ENCODE measurements around the gene FGD3. TPM values are rescaled to one million over a fixed set of nuclear protein-coding genes. Genes with fewer than 3 reads are reported as not detected.

Gene FGD3
- total and polyA plus RNA-seq, 2 of the 8 experiments (the other 6 are each of a cell fraction or from before 2014, with no cell fraction given): 1.4 to 1.9 TPM

DNA sequence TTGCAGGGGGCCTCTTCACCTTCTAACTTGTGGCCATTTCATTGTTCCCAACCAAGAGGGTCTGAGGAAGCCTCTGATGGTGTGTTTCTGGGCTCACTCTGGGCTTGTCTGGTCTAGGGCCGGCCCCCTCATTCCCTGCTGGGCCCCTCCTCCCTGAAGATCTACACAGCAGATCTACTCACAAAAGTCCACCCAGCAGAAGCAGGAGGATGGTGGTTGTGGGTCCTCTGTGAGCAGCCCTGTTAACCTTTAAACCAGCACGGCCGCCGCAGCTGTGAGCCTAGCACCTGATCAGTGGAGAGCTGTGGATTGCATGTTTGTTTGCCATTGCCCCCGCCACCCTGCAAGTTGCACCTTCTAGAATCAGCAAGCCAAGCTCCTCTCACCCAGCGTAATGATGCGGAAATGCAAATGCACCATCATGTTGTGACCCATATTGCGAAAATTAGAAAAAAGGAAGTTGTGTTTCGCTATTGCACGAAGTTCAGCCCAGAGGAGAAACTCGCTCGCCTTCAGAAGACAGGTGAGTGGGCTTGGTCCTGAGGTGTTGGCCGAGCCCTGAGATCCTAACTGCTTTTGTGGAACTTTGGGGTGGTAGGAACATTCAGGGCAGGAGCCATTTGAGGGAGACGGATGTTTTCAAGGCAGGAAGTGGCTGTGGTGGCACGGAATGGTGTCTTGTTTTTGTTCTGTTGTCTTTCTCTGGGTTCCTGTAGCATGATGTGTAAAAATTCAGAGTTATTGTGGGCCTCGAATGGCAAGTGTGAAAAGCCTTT is 16.7 kb downstream of the FGD3 start:
- no peak overlapping the region for H3K18ac ChIP-seq (ENCODE audit: extremely low read depth, low read length)
- H3K56ac ChIP-seq (replicated peaks; ENCODE audit: insufficient read length, low read depth, low read length): no peak overlapping the region
- H3K9me3 ChIP-seq (ENCODE audit: insufficient read depth in 2 of 2, low read depth in 1 of 2, low read length in 1 of 2): 0 out of 4 replicates have a peak, but pooled peaks cover 0 to 2% of the 10 kb centered on the region in 2 experiments
- no peak overlapping the region for H2AK5ac ChIP-seq (ENCODE audit: low read depth, low read length)
- peaks cover 0 to 15% (median 4%) of the 10 kb centered on the region in 4 experiments; a peak in 5 of 7 replicates for H3K4me1 ChIP-seq (replicated peaks in 1 of 4; ENCODE audit: control insufficient read depth in 3 of 4, insufficient read depth in 4 of 4, low read length in 3 of 4)
- CTCF ChIA-PET (ENCODE audit: partially characterized antibody): interaction anchor here (0.6 kb wide), 1 partner anchor 23 kb away, joined by 3 read pairs; no protein-coding TSS in a partner anchor
- H2AFZ ChIP-seq (ENCODE audit: low read length): 0 out of 2 replicates have a peak overlapping the region, but pooled peaks have one; percentile 53
- H3K79me2 ChIP-seq (ENCODE audit: control insufficient read depth in 1 of 2, insufficient read depth in 2 of 2, low read length in 2 of 2): no peaks in the 10 kb centered on the region
- H3K27me3 ChIP-seq (replicated peaks in 1 of 4; ENCODE audit: control insufficient read depth in 3 of 4, extremely low read depth in 1 of 4, insufficient read depth in 3 of 4, low read length in 3 of 4): no peaks in the 10 kb centered on the region
- POLR2A ChIA-PET (ENCODE audit: partially characterized antibody): no interaction called here
- H2BK12ac ChIP-seq (ENCODE audit: low read depth, low read length): peak overlapping the region; percentile 90; the same call in 1 of the 2 replicates
- H2BK15ac ChIP-seq (ENCODE audit: low read length): peak overlapping the region; percentile 31; the same call in 1 of the 2 replicates
- H3K36me3 ChIP-seq (ENCODE audit: control insufficient read depth in 2 of 4, insufficient read depth in 4 of 4, low read length in 3 of 4): no peaks in the 10 kb centered on the region
- no peak overlapping the region; a peak in 1 of 7 replicates for H3K9ac ChIP-seq (replicated peaks in 1 of 4; ENCODE audit: extremely low read depth in 1 of 4, low read depth in 3 of 4, low read length in 3 of 4)
- no peaks in the 10 kb centered on the region; the same call in 1 of the 2 replicates for H3K23me2 ChIP-seq (ENCODE audit: low read depth, low read length)
- H4K20me1 ChIP-seq (replicated peaks in 1 of 2; ENCODE audit: control insufficient read depth in 1 of 2, insufficient read depth in 2 of 2, low read length in 2 of 2): no peaks in the 10 kb centered on the region
- H3K4me3 ChIP-seq (ENCODE audit: extremely low read depth in 1 of 4, insufficient read depth in 2 of 4, low read depth in 3 of 4, low read length in 4 of 4): no peak overlapping the region
- H3K14ac ChIP-seq (ENCODE audit: insufficient read length): no peak overlapping the region
- H3K4me2 ChIP-seq (ENCODE audit: insufficient read depth in 1 of 2, low read depth in 2 of 2, low read length in 2 of 2): no peak overlapping the region
- H4K91ac ChIP-seq (replicated peaks; ENCODE audit: insufficient read length, low read length): no peak overlapping the region
- no peak for FAIRE-seq
- H3K79me1 ChIP-seq (ENCODE audit: low read depth, low read length): no peaks in the 10 kb centered on the region
- H3K4ac ChIP-seq (replicated peaks; ENCODE audit: insufficient read length, low read depth, low read length): no peak overlapping the region
- no peak overlapping the region for H3K23ac ChIP-seq (ENCODE audit: insufficient read length)
- H2BK120ac ChIP-seq (replicated peaks; ENCODE audit: low read depth, low read length): no peak overlapping the region
- no peak for DNase-seq (ENCODE audit: low read depth in 1 of 2, low spot score in 2 of 2)
- H3K27ac ChIP-seq (ENCODE audit: low read depth, low read length): no peak overlapping the region; the same call in 1 of the 2 replicates
- WGBS, 2 experiments (ENCODE audit: extremely low coverage in 1 of 2, insufficient coverage in 1 of 2, insufficient read length in 1 of 2, insufficient replicate concordance in 2 of 2, low coverage in 1 of 2, low lambda C conversion rate in 2 of 2, missing lambda C conversion rate in 1 of 2): 85% methylated on average over 16 of the region's 16 CpGs; no CpG with 5 or more reads in 1 of the 2 experiments
- H4K5ac ChIP-seq (ENCODE audit: insufficient read length, low read depth, low read length): no peak overlapping the region
- no peak overlapping the region; the same call in 1 of the 2 replicates for H4K8ac ChIP-seq (ENCODE audit: extremely low read depth, insufficient read depth, low read length)
- peak overlapping the region; percentile 61; the same call in 1 of the 2 replicates for H2BK20ac ChIP-seq (ENCODE audit: low read length)
- no peak overlapping the region for H2BK5ac ChIP-seq (ENCODE audit: low read depth, low read length)
- TF ChIP-seq TEAD4 (IDR thresholded peaks at IDR 0.05; ENCODE audit: low read depth, low read length): no peak
- no peak for TF ChIP-seq SIN3A (conservative IDR thresholded peaks at IDR 0.05 in 1 of 2, IDR thresholded peaks at IDR 0.05 in 1 of 2; ENCODE audit: low read depth in 1 of 2, low read length in 2 of 2)
- no peak for TF ChIP-seq SIX5 (IDR thresholded peaks at IDR 0.05; ENCODE audit: low read depth, low read length)
- TF ChIP-seq SP1 (IDR thresholded peaks at IDR 0.05; ENCODE audit: low read depth, low read length): no peak
- no peak for TF ChIP-seq RFX5 (IDR thresholded peaks at IDR 0.05; ENCODE audit: borderline replicate concordance, low read depth, low read length)
- no peak for TF ChIP-seq MAFK (IDR thresholded peaks at IDR 0.05; ENCODE audit: low read depth, low read length)
- TF ChIP-seq, protein P1, sequence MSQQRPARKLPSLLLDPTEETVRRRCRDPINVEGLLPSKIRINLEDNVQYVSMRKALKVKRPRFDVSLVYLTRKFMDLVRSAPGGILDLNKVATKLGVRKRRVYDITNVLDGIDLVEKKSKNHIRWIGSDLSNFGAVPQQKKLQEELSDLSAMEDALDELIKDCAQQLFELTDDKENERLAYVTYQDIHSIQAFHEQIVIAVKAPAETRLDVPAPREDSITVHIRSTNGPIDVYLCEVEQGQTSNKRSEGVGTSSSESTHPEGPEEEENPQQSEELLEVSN (IDR thresholded peaks at IDR 0.05): no peak
- TF ChIP-seq PHF8 (conservative IDR thresholded peaks at IDR 0.05; ENCODE audit: low read depth, low read length): no peak
- TF ChIP-seq KDM5A (IDR thresholded peaks at IDR 0.05; ENCODE audit: low read length): no peak
- TF ChIP-seq SRF (IDR thresholded peaks at IDR 0.05; ENCODE audit: low read depth, low read length): no peak
- no peak for TF ChIP-seq BCL11A (IDR thresholded peaks at IDR 0.05; ENCODE audit: low read depth in 2 of 2, low read length in 2 of 2)

All from H1 (cell line).